Activated CD4-positive, alpha-beta T cell treated with anti-CD3 and anti-CD28 coated beads for 24 hours (primary cell): ENCODE results near the gene CENATAC.
"Not testable (repeated sequence)": the region's sequence is repeated elsewhere in the genome, so short reads cannot be mapped to it uniquely, and the experiment has no call there.

Experiments used
- DNase-seq, 2 donors: peaks; one replicate each; pipeline ENCODE4 v3.0.0-alpha.2; 2020; ENCODE audit warnings: low read depth in 2 of 2

The CENATAC gene, protein sequence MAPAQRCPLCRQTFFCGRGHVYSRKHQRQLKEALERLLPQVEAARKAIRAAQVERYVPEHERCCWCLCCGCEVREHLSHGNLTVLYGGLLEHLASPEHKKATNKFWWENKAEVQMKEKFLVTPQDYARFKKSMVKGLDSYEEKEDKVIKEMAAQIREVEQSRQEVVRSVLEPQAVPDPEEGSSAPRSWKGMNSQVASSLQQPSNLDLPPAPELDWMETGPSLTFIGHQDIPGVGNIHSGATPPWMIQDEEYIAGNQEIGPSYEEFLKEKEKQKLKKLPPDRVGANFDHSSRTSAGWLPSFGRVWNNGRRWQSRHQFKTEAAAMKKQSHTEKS

DNA sequence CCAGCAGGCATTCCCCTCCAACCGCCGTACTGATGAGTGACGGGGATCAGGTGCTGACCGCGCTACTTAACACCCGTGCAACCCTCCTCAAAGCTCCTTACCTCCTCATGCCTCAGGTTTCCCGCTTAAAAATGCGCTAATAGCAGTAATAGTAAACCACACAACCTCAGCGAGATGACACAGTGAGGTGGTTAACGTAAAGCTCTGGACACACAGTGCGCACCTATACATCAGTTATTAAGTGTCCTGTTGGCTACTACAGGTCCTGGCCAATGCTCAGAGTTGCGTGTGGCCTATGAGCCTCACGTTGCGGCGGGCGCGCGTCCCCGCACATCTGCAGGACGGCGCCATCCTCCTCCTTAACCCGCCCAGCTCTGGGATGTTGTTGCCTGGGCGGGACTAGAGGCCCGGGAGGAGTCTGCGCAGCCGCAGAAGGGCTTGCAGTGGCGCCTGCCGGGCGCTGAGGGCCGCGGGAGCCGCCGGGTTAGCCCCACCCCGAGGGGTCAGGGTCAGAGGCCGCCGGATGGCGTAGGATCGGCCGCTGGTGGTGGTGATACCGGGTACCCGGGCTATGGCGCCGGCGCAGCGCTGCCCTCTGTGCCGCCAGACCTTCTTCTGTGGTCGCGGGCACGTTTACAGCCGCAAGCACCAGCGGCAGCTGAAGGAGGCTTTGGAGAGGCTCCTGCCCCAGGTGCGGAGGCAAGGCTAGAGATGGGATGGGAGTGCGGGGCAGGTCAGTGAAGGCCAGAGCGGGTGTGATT, at the start of gene CENATAC:
Gene CENATAC (plus strand): TSS at position 512 of the 761 bp plus-strand sequence. CDS start 60 bp downstream, at position 572.
- DNase-seq = peak; percentile 94

DNA sequence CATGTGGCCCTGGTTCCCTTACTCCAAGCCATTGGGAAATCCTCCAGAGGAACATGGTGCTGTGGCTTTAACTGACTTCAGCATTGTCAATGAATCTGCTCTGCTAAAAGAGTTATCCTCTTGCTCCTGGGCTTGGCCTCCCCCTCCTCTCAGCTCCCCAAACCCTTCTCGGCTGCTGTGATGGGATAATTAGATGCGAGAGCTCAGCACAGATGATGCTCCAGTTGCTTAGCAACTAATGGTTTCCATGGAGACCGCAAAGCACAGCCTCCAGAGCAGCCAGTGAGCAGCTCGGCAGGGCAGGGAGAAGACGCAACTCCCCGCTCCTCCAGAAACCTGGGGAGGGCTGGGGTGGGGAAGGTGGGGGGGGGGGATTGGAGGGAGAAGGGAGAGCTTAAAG, 44.7 kb upstream of the CENATAC start:
- DNase-seq = no peak

DNA sequence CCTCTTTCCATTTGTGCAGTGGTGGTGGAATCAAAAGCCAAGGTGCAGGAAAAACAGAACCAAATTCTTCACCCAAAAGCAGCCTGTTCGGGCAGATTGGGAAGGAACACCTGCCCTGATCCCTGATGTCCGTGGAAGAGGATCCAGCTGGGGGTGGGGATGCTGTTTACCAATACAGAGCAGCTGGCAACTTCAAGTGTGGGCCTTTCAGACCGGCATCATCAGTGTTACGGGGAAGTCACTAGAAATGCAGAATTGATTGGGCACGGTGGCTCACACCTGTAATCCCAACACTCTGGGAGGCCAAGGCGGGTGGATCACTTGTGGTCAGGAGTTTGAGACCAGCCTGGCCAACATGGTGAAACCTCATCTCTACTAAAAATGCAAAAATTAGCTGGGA, 44.0 kb upstream of the CENATAC start:
- not testable (repeated sequence) for DNase-seq

DNA sequence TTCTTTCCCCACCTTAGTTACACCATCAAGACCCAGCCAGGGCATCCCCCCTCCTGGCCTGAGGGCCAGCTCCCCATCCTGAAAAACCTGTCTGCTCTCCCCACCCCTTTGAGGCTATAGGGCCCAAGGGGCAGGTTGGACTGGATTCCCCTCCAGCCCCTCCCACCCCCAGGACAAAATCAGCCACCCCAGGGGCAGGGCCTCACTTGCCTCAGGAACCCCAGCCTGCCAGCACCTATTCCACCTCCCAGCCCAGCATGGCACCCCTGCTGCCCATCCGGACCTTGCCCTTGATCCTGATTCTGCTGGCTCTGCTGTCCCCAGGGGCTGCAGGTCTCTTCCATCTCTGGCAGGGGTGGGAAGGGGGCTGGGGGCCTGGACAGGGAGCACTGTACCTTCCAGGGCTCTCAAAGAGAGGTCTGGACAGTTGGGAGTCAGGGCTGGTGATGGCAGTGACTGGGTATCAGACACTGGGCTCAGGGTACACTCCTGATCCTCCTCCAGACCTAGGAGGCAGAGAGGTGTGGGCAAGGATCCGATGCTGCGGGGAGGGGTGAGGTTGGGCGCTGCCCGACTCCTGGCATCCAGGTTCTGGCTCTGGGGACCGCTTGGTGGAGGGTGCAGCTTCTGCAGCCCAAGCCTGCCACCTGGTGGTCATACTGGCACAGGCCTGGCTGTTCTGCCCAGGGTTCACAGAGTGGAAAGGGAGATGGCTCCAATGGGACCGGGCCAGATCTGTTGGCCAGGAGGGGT, 41.7 kb upstream of the CENATAC start, which contains the start of gene UPK2:
Gene UPK2 (plus strand): TSS at position 205 of the 753 bp plus-strand sequence. CDS start 53 bp downstream, at position 258.
- peak; percentile 83 to 87 for DNase-seq

DNA sequence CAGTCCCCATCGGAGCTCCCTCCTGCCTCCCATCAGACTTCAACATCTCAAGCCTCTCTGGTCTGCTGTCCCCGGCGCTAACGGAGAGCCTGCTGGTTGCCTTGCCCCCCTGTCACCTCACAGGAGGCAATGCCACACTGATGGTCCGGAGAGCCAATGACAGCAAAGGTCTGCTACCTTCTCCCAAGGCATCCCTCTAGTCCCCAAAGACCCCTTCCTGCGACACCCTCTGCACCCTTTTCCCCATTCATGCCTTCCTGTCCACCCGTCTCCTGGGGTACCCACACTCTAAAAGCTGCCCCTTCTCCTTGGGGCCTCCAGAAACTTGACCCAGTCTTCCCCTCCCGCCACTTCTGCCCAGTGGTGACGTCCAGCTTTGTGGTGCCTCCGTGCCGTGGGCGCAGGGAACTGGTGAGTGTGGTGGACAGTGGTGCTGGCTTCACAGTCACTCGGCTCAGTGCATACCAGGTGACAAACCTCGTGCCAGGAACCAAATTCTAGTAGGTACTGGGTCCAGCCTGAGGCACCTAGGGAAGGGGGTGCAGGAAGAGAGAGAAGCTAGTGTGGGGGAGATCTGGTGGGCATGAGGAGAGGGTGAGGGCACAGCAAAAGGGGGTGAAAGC, 41.0 kb upstream of the CENATAC start:
- no peak for DNase-seq

DNA sequence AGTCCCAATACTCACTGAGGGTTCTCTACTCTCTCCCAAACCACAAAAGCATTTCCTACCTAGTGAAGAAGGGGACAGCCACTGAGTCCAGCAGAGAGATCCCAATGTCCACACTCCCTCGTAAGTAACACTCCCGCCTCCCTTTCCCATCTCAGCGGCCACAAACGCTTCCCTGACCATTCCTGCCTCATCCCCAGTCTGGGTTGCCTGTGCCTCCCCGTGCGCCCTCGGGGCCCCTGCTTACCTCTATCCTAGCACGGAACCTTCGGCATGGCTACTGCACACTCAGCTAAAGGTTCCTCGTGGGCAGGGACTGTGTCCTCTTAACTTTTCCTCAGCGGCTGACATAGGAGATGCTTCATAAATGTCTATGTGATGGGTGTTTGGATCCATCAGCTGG, 40.4 kb upstream of the CENATAC start:
- DNase-seq = no peak

DNA sequence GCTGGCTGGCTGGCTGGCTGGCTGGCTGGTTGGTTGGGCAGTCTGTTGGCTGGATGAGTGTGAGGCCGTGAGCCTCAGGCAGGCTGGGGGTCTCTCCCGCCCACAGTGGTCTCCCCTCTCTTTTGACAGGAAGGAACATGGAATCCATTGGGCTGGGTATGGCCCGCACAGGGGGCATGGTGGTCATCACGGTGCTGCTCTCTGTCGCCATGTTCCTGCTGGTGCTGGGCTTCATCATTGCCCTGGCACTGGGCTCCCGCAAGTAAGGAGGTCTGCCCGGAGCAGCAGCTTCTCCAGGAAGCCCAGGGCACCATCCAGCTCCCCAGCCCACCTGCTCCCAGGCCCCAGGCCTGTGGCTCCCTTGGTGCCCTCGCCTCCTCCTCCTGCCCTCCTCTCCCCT, 40.0 kb upstream of the CENATAC start:
- no peak for DNase-seq

DNA sequence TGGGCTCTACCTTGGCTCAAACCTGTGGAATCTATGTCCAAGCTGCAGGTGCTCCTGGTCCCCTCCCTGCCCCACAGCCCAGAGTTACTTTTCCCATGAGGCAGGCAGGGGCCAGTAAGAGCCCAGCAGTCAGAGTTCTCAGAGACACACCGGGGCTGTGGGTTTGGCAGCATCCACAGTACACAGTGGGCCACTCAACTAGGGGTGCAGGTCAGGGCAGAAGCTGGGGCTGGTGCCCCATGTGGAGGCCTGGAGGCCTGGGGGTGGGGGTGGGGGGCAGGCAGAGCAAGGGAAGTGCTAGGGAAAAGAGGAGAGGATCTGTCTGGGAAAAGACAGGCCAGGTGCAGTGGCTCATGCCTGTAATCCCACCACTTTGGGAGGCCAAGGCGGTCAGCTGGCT, 39.4 kb upstream of the CENATAC start:
- DNase-seq = no peak

DNA sequence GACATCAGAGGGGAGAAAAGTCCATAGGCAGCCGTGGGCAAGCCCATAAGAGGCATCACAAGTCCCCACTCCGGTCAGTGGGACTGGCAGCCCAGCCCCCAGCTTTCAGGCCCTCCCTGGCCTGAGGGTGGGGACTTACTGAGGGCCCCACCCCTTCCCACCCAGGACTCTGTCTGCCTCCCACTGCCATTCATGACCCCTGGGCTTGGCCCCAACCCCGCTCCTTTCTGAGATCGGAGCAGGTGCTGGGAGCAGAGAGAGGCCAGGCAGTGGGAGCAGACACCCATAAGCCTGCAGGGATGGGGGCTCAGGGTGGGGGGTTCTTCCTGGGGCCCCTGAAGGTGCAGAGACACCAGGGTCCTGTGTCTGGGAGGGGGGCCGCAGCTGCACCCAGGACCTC, 36.7 kb upstream of the CENATAC start:
- no peak for DNase-seq

DNA sequence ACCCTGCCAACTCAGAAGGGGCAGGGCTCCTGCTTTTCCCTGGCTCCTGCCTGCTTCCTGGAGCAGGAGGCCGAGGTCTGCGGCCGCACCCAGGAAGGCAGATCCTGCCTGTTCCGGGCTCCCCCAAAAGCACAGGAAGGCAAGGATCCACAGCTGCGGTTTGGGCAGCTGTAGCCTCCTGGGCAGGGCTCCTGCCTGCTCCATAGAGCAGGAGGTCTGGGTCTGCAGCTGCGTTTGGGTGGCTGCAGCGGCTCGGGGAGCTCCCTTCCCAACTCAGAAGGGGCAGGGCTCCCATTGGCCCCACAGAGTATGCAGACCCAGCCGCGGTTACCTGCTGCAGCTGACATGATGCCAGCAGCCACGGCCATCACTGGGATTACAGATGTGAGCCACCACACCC, 36.3 kb upstream of the CENATAC start:
- no peak for DNase-seq

DNA sequence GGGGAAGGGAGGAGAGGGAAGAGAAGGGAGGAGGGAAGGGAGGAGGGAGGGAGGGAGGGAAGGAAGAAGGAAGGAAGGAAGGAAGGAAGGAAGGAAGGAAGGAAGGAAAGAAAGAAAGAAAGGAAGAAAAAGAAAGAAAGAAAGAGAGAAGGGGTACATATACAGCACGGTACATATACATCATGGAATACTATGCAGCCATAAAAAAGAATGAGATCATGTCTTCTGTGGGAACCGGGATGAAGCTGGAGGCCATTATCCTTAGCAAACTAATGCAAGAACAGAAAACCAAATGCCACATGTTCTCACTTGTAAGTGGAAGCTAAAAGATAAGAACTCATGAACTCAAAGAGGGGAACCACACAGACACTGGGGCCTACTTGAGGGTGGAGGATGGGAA, 28.4 kb upstream of the CENATAC start:
- DNase-seq = not testable (repeated sequence)

DNA sequence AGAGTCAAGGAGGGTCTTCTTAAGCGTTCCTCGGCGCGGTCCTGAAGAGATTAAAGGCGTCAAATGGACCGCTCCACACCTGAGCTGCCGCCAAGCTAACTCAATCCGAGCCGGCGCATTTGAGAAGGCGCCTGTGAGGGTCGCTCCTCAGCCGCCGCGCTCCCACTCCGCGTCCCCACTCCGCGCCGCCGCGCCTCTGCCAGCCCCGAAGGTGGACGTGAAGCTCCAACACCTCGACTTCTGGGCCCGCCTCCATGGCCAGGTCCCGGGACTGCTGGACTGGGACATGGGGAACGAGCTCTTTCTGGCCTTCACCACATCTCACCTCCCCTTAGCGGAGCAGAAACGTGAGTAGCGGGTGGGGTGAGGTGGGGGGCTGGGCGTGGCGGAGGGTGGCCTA, 26.3 kb upstream of the CENATAC start, which contains the start of gene FOXR1:
Gene FOXR1 (plus strand): TSS at position 116 of the 400 bp plus-strand sequence. CDS start 171 bp downstream, at position 287.
- DNase-seq = no peak

DNA sequence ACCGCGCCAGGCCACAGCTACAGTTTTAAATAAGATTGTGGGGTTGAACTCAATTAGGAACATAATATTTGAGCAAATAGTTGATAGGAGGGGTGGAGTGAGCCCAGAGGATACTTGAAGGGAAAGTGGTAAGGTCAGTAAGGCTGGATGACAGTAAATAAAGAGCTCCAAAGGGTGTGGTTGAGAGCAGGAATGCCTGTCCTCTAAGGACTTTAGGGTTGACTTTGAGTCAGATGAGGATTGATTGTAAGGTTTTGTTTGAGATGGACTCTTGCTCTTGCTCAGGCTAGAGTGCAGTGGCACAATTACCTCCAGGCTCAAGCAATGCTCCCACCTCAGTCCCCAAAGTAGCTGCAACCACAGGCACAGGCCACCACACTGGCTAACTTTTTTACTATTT, 24.0 kb upstream of the CENATAC start:
- DNase-seq = no peak

DNA sequence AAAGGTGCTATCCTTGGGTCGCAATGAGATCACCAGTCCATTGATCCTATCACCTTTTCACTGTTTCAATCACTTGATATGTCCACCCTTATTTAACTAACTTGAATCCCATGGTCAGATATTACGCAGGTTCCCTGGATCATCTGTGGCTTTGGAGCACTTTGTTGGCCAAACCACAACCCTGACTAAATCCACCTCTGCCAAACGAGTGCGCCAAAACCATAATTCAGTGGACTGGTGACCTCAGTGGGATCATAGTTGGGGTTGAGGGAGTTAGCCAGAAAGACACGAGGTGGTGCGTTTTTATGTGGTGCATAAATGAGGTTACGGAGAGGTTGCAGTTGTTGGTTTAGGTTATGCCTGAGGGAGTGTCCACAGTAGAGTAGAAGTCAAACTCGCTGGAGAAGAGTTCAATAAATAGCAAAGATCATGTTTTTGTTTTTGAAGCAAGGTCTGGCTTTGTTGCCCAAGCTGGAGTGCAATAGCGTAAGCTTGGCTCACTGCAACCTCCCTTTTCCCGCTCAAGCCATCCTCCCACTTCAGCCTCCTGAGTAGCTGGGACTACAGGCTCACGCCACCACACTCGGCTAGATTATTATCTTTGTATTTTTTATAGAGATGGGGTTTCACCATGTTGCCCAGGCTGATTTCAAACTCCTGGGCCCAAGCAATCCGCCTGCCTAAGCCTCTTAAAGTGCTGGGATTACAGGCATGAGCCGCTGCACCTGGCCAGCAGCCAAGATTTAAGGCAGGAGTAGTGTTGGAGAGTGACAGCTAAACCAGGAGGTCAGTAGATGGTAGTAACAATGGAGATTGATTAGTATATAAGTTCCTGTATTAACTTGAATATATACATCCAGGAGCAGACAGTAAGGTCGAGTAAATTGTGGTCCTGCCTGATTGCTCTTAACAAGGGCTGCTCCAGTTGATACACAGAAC, 21.9 kb upstream of the CENATAC start:
- no peak for DNase-seq

DNA sequence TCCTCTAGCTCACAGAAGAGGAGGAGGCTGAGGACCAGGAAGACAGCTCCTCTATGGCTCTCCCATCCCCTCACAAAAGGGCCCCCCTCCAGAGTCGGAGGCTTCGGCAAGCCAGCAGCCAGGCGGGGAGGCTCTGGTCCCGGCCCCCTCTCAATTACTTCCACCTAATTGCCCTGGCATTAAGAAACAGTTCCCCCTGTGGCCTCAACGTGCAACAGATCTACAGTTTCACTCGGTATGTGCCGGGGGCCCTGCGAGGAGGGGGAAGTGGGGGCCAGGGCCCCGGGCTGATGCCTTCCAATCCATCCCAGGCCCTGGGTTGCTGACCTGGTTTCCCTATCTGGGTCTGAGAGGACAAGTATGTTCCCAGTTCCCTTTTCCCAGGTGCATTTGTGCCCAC, 18.5 kb upstream of the CENATAC start:
- no peak for DNase-seq

DNA sequence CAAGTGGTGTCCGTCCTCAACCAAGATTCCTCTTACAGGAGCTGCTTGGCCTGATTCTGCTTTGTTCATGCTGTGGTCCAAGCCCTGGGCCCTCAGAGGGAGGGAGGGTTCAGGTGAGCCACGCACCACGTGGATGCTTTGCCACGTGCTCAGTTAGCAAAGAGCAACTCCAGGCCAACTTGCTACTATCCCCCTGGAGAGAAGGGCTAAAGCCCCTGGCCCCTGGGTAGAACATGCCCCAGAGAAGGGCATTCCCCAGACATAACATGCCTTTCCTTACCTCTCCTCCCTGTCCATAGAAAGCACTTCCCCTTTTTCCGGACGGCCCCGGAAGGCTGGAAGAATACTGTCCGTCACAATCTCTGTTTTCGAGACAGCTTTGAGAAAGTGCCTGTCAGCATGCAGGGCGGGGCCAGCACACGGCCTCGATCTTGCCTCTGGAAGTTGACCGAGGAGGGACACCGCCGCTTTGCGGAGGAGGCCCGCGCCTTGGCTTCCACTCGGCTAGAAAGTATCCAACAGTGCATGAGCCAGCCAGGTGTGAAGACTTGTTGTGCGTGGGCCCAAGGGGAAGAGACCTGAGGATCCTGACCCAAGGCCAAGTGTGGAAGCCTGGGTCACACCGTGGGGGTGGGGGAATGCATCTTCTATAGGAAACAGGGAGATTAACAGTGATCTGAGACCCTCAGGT, 17.6 kb upstream of the CENATAC start:
- no peak for DNase-seq

DNA sequence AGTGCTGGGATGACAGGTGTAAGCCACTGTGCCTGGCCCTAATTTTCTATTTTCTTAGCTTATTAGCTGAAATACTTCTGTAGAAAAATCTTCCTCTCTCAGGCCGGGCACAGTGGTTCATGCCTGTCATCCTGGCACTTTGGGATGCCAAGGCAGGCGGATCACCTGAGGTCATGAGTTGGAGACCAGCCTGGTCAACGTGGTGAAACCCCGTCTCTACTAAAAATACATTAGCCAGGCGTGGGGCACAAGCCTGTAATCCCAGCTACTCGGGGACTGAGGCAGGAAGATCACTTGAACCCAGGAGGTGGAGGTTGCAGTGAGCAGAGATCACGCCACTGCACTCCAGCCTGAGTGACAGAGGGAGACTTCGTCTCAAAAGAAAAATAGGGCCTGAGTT, 13.6 kb upstream of the CENATAC start:
- not testable (repeated sequence) for DNase-seq

DNA sequence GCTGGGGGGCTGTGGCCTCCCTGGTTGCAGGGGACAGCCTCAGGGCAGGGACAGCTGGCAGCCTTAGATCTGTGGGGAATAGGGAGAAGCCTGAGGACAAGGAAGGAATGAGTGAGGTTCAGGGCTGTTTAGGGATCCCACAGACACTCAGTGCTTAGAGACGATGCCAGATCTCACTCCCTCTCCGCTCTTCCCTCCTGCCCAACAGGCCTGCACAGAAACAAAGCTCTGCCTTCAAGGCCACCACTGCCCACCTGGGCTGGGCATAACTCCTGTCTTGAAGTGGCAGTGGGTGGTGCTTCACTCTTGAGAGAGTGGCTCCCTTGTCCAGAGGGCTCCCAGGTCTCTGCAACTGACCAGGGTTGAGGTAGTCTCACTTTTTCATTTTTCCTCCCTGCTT, 13.1 kb upstream of the CENATAC start:
- DNase-seq = no peak

DNA sequence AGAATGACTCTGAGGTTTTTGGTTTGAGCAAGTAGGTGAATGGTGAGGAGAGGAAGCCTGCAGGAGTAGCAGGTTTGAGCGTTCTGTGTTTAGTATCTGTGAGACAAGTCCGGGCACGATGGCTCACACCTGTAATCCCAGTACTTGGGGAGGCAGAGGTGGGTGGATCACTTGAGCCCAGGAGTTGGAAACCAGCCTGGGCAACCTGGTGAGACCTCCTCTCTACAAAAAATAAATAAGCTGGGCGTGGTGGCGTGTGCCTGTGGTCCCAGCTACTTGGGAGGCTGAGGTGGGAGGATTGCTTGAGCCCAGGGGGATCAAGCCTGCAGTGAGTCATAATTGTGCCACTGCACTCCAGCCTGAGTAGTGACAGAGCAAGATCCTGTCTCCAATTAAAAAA, 9.7 kb upstream of the CENATAC start:
- DNase-seq = no peak

DNA sequence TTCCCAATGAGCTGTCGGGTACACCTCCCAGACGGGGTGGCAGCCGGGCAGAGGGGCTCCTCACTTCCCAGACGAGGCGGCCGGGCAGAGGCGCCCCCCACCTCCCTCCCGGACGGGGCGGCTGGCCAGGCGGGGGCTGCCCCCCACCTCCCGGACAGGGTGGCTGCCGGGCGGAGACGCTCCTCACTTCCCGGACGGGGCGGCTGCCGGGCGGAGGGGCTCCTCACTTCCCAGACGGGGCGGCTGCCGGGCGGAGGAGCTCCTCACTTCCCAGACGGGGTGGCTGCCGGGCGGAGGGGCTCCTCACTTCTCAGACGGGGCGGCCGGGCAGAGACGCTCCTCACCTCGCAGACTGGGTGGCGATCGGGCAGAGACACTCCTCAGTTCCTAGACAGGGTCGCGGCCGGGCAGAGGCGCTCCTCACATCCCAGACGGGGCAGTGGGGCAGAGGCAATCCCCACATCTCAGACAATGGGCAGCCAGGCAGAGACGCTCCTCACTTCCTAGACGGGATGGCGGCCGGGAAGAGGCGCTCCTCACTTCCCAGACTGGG, 6.4 kb upstream of the CENATAC start:
- not testable (repeated sequence) for DNase-seq
